Measurements from ENCODE around the gene ADGRG4. TPM values are rescaled to one million over a fixed set of nuclear protein-coding genes. Genes with fewer than 3 reads are reported as not detected.

Gene ADGRG4
- total and polyA plus RNA-seq, 2 of the 8 experiments (the other 6 are each of a cell fraction or from before 2014, with no cell fraction given), result not detected

DNA sequence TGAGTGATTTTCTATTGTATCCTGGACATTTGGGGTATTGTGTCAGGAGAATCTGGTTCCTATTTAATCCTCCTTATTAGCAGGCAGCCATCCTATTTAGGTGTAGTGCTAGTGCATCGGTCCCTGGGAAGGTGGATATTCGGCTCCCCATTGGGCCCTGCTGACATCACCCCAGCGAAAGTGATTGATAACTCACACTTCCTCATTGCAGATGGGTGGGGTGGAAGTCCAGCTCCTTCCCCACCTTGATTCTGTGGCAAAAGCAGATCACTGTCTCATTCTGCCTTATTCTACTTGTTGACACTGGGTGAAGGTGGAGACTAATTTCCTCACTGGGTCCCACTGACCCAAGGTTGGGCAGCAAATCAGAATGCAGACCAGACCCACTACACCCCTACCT is 163.8 kb downstream of the ADGRG4 start:
- no peaks in the 10 kb centered on the region for H3K79me1 ChIP-seq (ENCODE audit: low read depth, low read length)
- no peak overlapping the region for H3K9ac ChIP-seq (replicated peaks in 1 of 4; ENCODE audit: extremely low read depth in 1 of 4, low read depth in 3 of 4, low read length in 3 of 4)
- H4K5ac ChIP-seq (ENCODE audit: insufficient read length, low read depth, low read length), result no peak overlapping the region
- no peak overlapping the region for H3K18ac ChIP-seq (ENCODE audit: extremely low read depth, low read length)
- ChIA-PET CTCF (ENCODE audit: partially characterized antibody) (no interaction called here), POLR2A (ENCODE audit: partially characterized antibody) (no interaction called here)
- H3K27ac ChIP-seq (ENCODE audit: low read depth, low read length), result no peak overlapping the region
- no peaks in the 10 kb centered on the region for H3K4me1 ChIP-seq (replicated peaks in 1 of 4; ENCODE audit: control insufficient read depth in 3 of 4, insufficient read depth in 4 of 4, low read length in 3 of 4)
- H2BK15ac ChIP-seq (ENCODE audit: low read length), result no peak overlapping the region
- H2BK5ac ChIP-seq (ENCODE audit: low read depth, low read length), result no peak overlapping the region
- no peak overlapping the region for H4K8ac ChIP-seq (ENCODE audit: extremely low read depth, insufficient read depth, low read length)
- FAIRE-seq (no peak), DNase-seq (ENCODE audit: low read depth in 1 of 2, low spot score in 2 of 2) (no peak)
- TF ChIP-seq CTBP2 (IDR thresholded peaks at IDR 0.05; ENCODE audit: borderline replicate concordance, insufficient read depth, insufficient read length, low read length) (no peak), EZH2 (IDR thresholded peaks at IDR 0.05; ENCODE audit: low read depth, low read length, severe bottlenecking) (no peak), SRF (IDR thresholded peaks at IDR 0.05; ENCODE audit: low read depth, low read length) (no peak), CHD1 (IDR thresholded peaks at IDR 0.05; ENCODE audit: low read depth, low read length) (no peak), JUND (IDR thresholded peaks at IDR 0.05; ENCODE audit: low read length) (no peak), GTF2F1 (IDR thresholded peaks at IDR 0.05; ENCODE audit: borderline replicate concordance, low read depth, low read length) (no peak), KDM5A (IDR thresholded peaks at IDR 0.05; ENCODE audit: low read length) (no peak), KDM1A (IDR thresholded peaks at IDR 0.05; ENCODE audit: borderline replicate concordance, low read length) (no peak), ATF3 (IDR thresholded peaks at IDR 0.05; ENCODE audit: insufficient read depth, low read depth, low read length) (no peak), SP1 (IDR thresholded peaks at IDR 0.05; ENCODE audit: low read depth, low read length) (no peak), CBX5 (IDR thresholded peaks at IDR 0.05; ENCODE audit: low read depth, low read length) (no peak)
- no peak overlapping the region for H4K91ac ChIP-seq (replicated peaks; ENCODE audit: insufficient read length, low read length)
- 76% methylated on average over 2 of the region's 3 CpGs; no CpG with 5 or more reads in 1 of the 2 experiments for whole genome bisulfite sequencing, 2 experiments (ENCODE audit: extremely low coverage in 1 of 2, insufficient coverage in 1 of 2, insufficient read length in 1 of 2, insufficient replicate concordance in 2 of 2, low coverage in 1 of 2, low lambda C conversion rate in 2 of 2, missing lambda C conversion rate in 1 of 2)
- no peaks in the 10 kb centered on the region for H3K9me3 ChIP-seq (ENCODE audit: insufficient read depth in 2 of 2, low read depth in 1 of 2, low read length in 1 of 2)
- no peaks in the 10 kb centered on the region for H3K27me3 ChIP-seq (replicated peaks in 1 of 4; ENCODE audit: control insufficient read depth in 3 of 4, extremely low read depth in 1 of 4, insufficient read depth in 3 of 4, low read length in 3 of 4)
- no peak overlapping the region for H2BK20ac ChIP-seq (ENCODE audit: low read length)
- no peak overlapping the region for H2BK12ac ChIP-seq (ENCODE audit: low read depth, low read length)
- no peaks in the 10 kb centered on the region for H3K79me2 ChIP-seq (ENCODE audit: control insufficient read depth in 1 of 2, insufficient read depth in 2 of 2, low read length in 2 of 2)
- H3K36me3 ChIP-seq (ENCODE audit: control insufficient read depth in 2 of 4, insufficient read depth in 4 of 4, low read length in 3 of 4), result no peaks in the 10 kb centered on the region
- H3K4ac ChIP-seq (replicated peaks; ENCODE audit: insufficient read length, low read depth, low read length), result no peak overlapping the region
- no peak overlapping the region for H2AK5ac ChIP-seq (ENCODE audit: low read depth, low read length)
- no peak overlapping the region for H2AFZ ChIP-seq (ENCODE audit: low read length)
- no peaks in the 10 kb centered on the region for H4K20me1 ChIP-seq (replicated peaks in 1 of 2; ENCODE audit: control insufficient read depth in 1 of 2, insufficient read depth in 2 of 2, low read length in 2 of 2)
- no peaks in the 10 kb centered on the region for H3K23me2 ChIP-seq (ENCODE audit: low read depth, low read length)
- no peak overlapping the region for H2BK120ac ChIP-seq (replicated peaks; ENCODE audit: low read depth, low read length)
- no peak overlapping the region for H3K4me3 ChIP-seq (ENCODE audit: extremely low read depth in 1 of 4, insufficient read depth in 2 of 4, low read depth in 3 of 4, low read length in 4 of 4)
- no peak overlapping the region for H3K14ac ChIP-seq (ENCODE audit: insufficient read length)
- H3K56ac ChIP-seq (replicated peaks; ENCODE audit: insufficient read length, low read depth, low read length), result no peak overlapping the region
- H3K4me2 ChIP-seq (ENCODE audit: insufficient read depth in 1 of 2, low read depth in 2 of 2, low read length in 2 of 2), result no peak overlapping the region
- H3K23ac ChIP-seq (ENCODE audit: insufficient read length), result no peak overlapping the region
